ENCODE measurements around the gene PACS2.
A peak's percentile ranks its signal among the peaks of the same experiment; 100 is the strongest.
"Not testable (repeated sequence)": the region's sequence is repeated elsewhere in the genome, so short reads cannot be mapped to it uniquely, and the experiment has no call there.

The PACS2 gene

GRCh38 chr14:105361412-105361811 lies 46.9 kb downstream of the PACS2 start:
- not testable (repeated sequence) for H3K4me3 ChIP-seq, H3K27ac ChIP-seq

- no peak overlapping the region for H3K27ac ChIP-seq
- H3K4me3 ChIP-seq: peak overlapping the region in 1 of 7 experiments; percentile 19
These were observed 49.5 kb downstream of the PACS2 start for GRCh38 chr14:105363847-105364708.

- H3K4me3 ChIP-seq: no peak overlapping the region
- H3K27ac ChIP-seq: no peak overlapping the region
These were observed 50.6 kb downstream of the PACS2 start for GRCh38 chr14:105365101-105365500.

GRCh38 chr14:105365681-105366080 lies 51.1 kb downstream of the PACS2 start:
- no peak overlapping the region for H3K27ac ChIP-seq

GRCh38 chr14:105366386-105367074 lies 52.0 kb downstream of the PACS2 start:
- Histone ChIP-seq H3K27ac (no peak overlapping the region), H3K4me3 (no peak overlapping the region)

More at GRCh38 chr14:105365681-105366080, 51.1 kb downstream of the PACS2 start:
- H3K4me3 ChIP-seq: no peak overlapping the region

- no peak overlapping the region for H3K27ac ChIP-seq
- no peak overlapping the region for H3K4me3 ChIP-seq
These were observed 52.8 kb downstream of the PACS2 start for GRCh38 chr14:105367116-105368031.

- no peak overlapping the region for H3K4me3 ChIP-seq
- H3K27ac ChIP-seq: no peak overlapping the region
These were observed 53.5 kb downstream of the PACS2 start for GRCh38 chr14:105368032-105368417.

- H3K27ac ChIP-seq: no peak overlapping the region
- no peak overlapping the region for H3K4me3 ChIP-seq
These were observed 53.9 kb downstream of the PACS2 start for GRCh38 chr14:105368426-105368825.

GRCh38 chr14:105368910-105369652 lies 54.5 kb downstream of the PACS2 start:
- Histone ChIP-seq H3K27ac (no peak overlapping the region), H3K4me3 (no peak overlapping the region)

- H3K4me3 ChIP-seq: no peak overlapping the region
- no peak overlapping the region for H3K27ac ChIP-seq
These were observed 55.1 kb downstream of the PACS2 start for GRCh38 chr14:105369653-105370040.

- H3K4me3 ChIP-seq: no peak overlapping the region
These were observed 59.8 kb downstream of the PACS2 start for GRCh38 chr14:105374389-105374788.

GRCh38 chr14:105375635-105376057 lies 61.1 kb downstream of the PACS2 start:
- Histone ChIP-seq H3K27ac (no peak overlapping the region), H3K4me3 (no peak overlapping the region)

More at GRCh38 chr14:105374389-105374788, 59.8 kb downstream of the PACS2 start:
- H3K27ac ChIP-seq: no peak overlapping the region

GRCh38 chr14:105376521-105377440 lies 62.2 kb downstream of the PACS2 start:
- Histone ChIP-seq H3K27ac (no peak overlapping the region), H3K4me3 (no peak overlapping the region)

- H3K27ac ChIP-seq: no peak overlapping the region
- H3K4me3 ChIP-seq: no peak overlapping the region
These were observed 63.1 kb downstream of the PACS2 start for GRCh38 chr14:105377555-105378182.

GRCh38 chr14:105378199-105378598 lies 63.7 kb downstream of the PACS2 start:
- no peak overlapping the region for H3K4me3 ChIP-seq
- peak overlapping the region in 1 of 21 experiments; percentile 11 for H3K27ac ChIP-seq

- Histone ChIP-seq H3K4me3 (no peak overlapping the region), H3K27ac (peak overlapping the region in 2 of 21 experiments; percentile 11 to 67)
These were observed 64.5 kb downstream of the PACS2 start for GRCh38 chr14:105378873-105379685.

- Histone ChIP-seq H3K27ac (no peak overlapping the region), H3K4me3 (no peak overlapping the region)
These were observed 65.4 kb downstream of the PACS2 start for GRCh38 chr14:105379946-105380345.
